Measurements from ENCODE around the gene GSTM3. TPM values are rescaled to one million over a fixed set of nuclear protein-coding genes. Genes with fewer than 3 reads are reported as not detected.
"Not testable (repeated sequence)": the region's sequence is repeated elsewhere in the genome, so short reads cannot be mapped to it uniquely, and the experiment has no call there.

GSTM3 gene
- total RNA-seq, 1 donor, result 96.0 TPM

GRCh38 chr1:109713636-109714035 lies 27.2 kb downstream of the GSTM3 start:
- no peak for DNase-seq (ENCODE audit: low read depth)
- no peak overlapping the region for H3K4me3 ChIP-seq (ENCODE audit: low read depth, low read length)
- TF ChIP-seq, protein P1, sequence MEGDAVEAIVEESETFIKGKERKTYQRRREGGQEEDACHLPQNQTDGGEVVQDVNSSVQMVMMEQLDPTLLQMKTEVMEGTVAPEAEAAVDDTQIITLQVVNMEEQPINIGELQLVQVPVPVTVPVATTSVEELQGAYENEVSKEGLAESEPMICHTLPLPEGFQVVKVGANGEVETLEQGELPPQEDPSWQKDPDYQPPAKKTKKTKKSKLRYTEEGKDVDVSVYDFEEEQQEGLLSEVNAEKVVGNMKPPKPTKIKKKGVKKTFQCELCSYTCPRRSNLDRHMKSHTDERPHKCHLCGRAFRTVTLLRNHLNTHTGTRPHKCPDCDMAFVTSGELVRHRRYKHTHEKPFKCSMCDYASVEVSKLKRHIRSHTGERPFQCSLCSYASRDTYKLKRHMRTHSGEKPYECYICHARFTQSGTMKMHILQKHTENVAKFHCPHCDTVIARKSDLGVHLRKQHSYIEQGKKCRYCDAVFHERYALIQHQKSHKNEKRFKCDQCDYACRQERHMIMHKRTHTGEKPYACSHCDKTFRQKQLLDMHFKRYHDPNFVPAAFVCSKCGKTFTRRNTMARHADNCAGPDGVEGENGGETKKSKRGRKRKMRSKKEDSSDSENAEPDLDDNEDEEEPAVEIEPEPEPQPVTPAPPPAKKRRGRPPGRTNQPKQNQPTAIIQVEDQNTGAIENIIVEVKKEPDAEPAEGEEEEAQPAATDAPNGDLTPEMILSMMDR (IDR thresholded peaks at IDR 0.05; ENCODE audit: insufficient read depth, low read length), result no peak

GRCh38 chr1:109712321-109712864 lies 28.4 kb downstream of the GSTM3 start:
- TF ChIP-seq, protein P1 (IDR thresholded peaks at IDR 0.05; ENCODE audit: insufficient read depth, low read length), result no peak
- no peak for DNase-seq (ENCODE audit: low read depth)
- no peak overlapping the region for H3K4me3 ChIP-seq (ENCODE audit: low read depth, low read length)

GRCh38 chr1:109711593-109712320 lies 29.1 kb downstream of the GSTM3 start, which contains the start of gene GSTM5:
Gene GSTM5 (plus strand): TSS chr1:109712251. CDS start chr1:109712313, 62 bp downstream.
- not testable (repeated sequence) for H3K4me3 ChIP-seq (ENCODE audit: low read depth, low read length); DNase-seq (ENCODE audit: low read depth)

DNA sequence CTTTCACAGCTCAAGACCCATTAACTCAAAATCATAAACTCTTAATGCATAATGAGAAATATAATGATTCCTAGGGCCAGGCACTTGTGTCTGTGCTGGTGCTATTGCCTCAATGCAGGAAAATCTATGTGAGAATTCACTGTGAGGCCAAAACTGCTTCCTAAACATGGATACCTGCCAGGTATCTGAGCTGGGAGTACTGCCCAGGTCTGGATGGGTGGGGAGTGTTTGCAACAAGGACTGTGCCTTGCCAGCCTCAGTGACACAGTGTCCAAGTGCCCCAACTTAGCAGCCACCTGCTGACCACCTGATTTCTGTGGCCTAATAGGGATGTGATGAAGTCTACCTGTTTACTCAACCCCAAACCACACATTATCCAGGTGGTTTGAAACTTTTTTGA lies 31.0 kb downstream of the GSTM3 start:
- not testable (repeated sequence) for DNase-seq (ENCODE audit: low read depth); H3K4me3 ChIP-seq (ENCODE audit: low read depth, low read length)

DNA sequence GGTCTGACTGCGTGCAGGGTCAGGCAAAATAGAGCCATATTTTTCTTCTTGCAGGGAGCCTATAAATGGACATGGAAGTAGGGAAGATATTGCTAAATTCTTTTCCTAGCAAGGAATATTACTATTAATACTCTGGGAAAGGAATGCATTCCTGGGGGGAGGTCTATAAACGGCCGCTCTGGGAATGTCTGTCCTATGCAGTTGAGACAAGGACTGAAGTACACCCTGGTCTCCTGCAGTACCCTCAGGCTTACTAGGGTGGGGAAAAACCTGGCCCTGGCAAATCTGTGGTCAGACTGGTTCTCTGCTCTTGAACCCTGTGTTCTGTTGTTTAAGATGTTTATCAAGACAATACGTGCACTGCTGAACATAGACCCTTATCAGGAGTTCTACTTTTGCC lies 31.9 kb downstream of the GSTM3 start:
- not testable (repeated sequence) for DNase-seq (ENCODE audit: low read depth); H3K4me3 ChIP-seq (ENCODE audit: low read depth, low read length)

DNA sequence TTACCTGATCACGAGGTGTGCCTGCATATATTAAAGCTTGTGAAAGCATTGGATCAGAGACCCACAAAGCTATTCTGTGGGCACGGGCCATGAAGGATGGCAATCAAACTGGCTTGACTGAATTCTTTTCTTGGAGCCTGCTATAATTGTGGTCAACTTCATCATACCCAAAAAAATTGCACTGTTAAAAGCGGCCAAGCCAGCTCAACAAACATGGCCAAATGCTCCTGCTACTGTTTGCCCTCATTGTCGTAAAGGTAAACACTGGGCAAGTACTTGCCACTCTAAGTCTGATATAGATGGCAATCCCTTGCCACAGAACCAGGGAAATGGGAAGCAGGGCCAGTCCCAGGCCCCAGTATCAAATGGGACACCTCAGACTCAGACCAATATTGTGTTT lies 35.4 kb downstream of the GSTM3 start:
- no peak overlapping the region for H3K4me3 ChIP-seq (ENCODE audit: low read depth, low read length)
- TF ChIP-seq, protein P1 (IDR thresholded peaks at IDR 0.05; ENCODE audit: insufficient read depth, low read length), result no peak
- no peak for DNase-seq (ENCODE audit: low read depth)

- no peak overlapping the region for H3K4me3 ChIP-seq (ENCODE audit: low read depth, low read length)
- no peak for DNase-seq (ENCODE audit: low read depth)
- TF ChIP-seq, protein P1 (IDR thresholded peaks at IDR 0.05; ENCODE audit: insufficient read depth, low read length), result no peak
Measured at GRCh38 chr1:109704173-109704572, 36.7 kb downstream of the GSTM3 start.

GRCh38 chr1:109702940-109703339 lies 37.9 kb downstream of the GSTM3 start:
- H3K4me3 ChIP-seq (ENCODE audit: low read depth, low read length); DNase-seq (ENCODE audit: low read depth): not testable (repeated sequence)

DNA sequence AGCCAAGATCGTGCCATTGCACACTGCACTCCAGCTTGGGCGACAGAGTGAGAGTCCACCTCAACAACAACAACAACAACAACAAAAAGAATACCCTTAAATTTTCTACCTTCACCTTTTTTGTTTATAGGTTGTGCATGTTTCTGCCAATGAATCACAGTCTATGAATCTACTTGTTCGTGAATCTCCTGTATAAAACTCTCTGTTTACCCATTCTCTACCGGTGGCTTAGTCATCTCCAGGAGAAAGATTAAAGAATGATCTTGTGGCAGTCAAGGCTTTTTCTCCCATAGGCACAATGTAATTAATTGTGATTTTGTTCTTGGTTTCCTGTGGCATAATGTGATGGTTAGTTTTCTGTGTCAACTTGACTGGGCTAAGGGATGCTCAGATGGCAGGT lies 43.0 kb downstream of the GSTM3 start:
- not testable (repeated sequence) for DNase-seq (ENCODE audit: low read depth); H3K4me3 ChIP-seq (ENCODE audit: low read depth, low read length)

Measured in fibroblast of the aortic adventitia (primary cell).